ENCODE data around the gene ARHGEF6. TPM values are rescaled to one million over a fixed set of nuclear protein-coding genes. Genes with fewer than 3 reads are reported as not detected.

ARHGEF6 gene
- total RNA-seq, 1 donor from 2014 or later = 16.2 TPM

DNA sequence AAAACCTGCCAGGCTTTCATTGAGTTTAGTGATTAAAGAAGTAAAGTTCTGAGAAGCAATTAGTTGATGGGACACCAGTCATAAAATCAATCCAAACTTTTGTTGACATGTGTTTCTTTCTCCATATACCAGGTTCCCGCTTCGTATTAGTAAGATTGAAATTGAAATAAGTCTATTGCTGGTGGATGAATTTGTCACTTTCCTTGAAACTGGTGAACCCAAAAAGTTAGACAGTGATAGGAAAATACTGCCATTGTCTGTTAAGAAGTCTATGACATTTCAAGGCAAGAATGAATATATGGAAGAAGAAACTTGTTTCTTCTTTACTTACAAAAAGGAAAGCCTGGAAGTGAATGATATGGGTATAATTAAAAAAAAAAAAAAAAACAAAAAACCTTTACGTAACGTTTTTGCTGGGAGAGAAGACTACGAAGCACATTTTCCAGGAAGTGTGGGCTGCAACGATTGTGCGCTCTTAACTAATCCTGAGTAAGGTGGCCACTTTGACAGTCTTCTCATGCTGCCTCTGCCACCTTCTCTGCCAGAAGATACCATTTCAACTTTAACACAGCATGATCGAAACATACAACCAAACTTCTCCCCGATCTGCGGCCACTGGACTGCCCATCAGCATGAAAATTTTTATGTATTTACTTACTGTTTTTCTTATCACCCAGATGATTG lies 132.9 kb downstream of the ARHGEF6 start, which contains the start of gene CD40LG:
Gene CD40LG, plus strand, starts transcription at position 482 of the 684 bp plus-strand sequence. Its CDS starts 91 bp downstream, at position 573.
- intact Hi-C loops (cut with DNase I) = no loop called here
- Histone ChIP-seq H3K36me3 (no peaks in the 10 kb centered on the region), H3K9me3 (no peaks in the 10 kb centered on the region), H3K4me1 (no peaks in the 10 kb centered on the region), H3K27ac (no peak within 1 kb of the TSS), H3K27me3 (no peaks in the 10 kb centered on the region), H3K4me3 (no peak within 1 kb of the TSS)
- TF ChIP-seq, protein P1, sequence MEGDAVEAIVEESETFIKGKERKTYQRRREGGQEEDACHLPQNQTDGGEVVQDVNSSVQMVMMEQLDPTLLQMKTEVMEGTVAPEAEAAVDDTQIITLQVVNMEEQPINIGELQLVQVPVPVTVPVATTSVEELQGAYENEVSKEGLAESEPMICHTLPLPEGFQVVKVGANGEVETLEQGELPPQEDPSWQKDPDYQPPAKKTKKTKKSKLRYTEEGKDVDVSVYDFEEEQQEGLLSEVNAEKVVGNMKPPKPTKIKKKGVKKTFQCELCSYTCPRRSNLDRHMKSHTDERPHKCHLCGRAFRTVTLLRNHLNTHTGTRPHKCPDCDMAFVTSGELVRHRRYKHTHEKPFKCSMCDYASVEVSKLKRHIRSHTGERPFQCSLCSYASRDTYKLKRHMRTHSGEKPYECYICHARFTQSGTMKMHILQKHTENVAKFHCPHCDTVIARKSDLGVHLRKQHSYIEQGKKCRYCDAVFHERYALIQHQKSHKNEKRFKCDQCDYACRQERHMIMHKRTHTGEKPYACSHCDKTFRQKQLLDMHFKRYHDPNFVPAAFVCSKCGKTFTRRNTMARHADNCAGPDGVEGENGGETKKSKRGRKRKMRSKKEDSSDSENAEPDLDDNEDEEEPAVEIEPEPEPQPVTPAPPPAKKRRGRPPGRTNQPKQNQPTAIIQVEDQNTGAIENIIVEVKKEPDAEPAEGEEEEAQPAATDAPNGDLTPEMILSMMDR (IDR thresholded peaks at IDR 0.05) = no peak
- no peak for TF ChIP-seq POLR2AphosphoS5 (IDR thresholded peaks at IDR 0.05; ENCODE audit: insufficient read depth in 1 of 2, low read depth in 1 of 2)
- TF ChIP-seq POLR2A (IDR thresholded peaks at IDR 0.05) = no peak
- DNase-seq (ENCODE audit: extremely low spot score in 2 of 2) = no peak

DNA sequence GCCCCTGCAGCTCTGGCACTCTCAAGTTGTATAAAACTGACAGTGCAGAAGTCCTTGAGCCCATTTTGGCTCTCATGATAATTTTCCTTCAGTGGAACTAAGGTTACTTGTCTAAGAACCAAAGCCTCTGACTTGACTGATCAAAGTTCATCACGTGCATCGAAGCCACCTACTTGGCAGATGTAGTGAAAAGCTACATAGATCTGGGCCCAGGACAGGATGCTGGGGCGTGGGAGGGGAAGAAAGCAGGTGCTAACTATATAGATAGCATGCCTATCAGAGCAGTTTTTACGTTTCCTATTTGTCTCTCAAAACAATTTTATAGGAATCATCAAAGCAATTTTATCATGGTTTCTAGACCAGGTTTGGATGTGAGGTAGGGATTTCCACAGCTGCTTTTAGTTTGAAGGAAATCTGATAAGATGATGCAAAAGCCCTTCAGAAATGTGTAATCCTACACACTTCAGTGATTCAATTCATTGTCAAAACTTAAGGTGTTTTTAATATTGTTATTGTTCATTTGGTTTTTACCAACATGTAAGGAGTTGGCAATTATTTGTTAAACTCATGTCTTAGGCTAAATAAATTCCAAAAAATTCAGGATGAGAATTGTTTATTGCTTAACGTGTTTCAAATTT lies 134.0 kb downstream of the ARHGEF6 start:
- Histone ChIP-seq H3K4me3 (no peak overlapping the region), H3K9me3 (no peaks in the 10 kb centered on the region), H3K27ac (no peak overlapping the region), H3K27me3 (no peaks in the 10 kb centered on the region), H3K36me3 (no peaks in the 10 kb centered on the region), H3K4me1 (no peaks in the 10 kb centered on the region)
- intact Hi-C loops (cut with DNase I) = no loop called here
- TF ChIP-seq POLR2A (IDR thresholded peaks at IDR 0.05) = no peak
- TF ChIP-seq, protein P1 (IDR thresholded peaks at IDR 0.05) = no peak
- TF ChIP-seq POLR2AphosphoS5 (IDR thresholded peaks at IDR 0.05; ENCODE audit: insufficient read depth in 1 of 2, low read depth in 1 of 2) = no peak
- no peak for DNase-seq (ENCODE audit: extremely low spot score in 2 of 2)

DNA sequence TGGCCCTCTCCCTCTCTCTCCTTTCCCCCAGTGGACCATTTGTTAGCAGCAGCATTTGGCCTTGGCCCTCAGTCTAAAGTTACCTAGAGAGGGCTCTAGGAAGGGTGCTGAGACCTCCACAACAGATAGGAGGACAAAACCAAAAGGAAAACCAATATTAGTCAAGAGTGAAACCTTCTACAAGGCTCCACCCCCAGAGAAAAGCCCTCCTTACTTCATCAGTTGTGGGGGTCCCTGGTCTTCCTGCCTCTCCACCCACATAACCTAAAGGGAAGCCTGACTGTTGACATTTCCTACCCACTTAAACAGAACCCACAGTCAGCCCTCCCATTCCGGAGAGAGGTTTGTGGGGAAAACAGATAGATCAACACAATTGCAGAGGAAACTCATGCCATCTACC lies 137.5 kb downstream of the ARHGEF6 start:
- H3K4me3 ChIP-seq = no peak overlapping the region
- H3K36me3 ChIP-seq = no peaks in the 10 kb centered on the region
- no peaks in the 10 kb centered on the region for H3K9me3 ChIP-seq
- peak in 1 of 2 donors; percentile 29 for DNase-seq (ENCODE audit: extremely low spot score in 2 of 2)
- intact Hi-C loops (cut with DNase I) = no loop called here
- no peaks in the 10 kb centered on the region for H3K27me3 ChIP-seq
- H3K27ac ChIP-seq = no peak overlapping the region
- no peaks in the 10 kb centered on the region for H3K4me1 ChIP-seq
- no peak for TF ChIP-seq POLR2A (IDR thresholded peaks at IDR 0.05)
- TF ChIP-seq POLR2AphosphoS5 (IDR thresholded peaks at IDR 0.05; ENCODE audit: insufficient read depth in 1 of 2, low read depth in 1 of 2) = no peak
- TF ChIP-seq, protein P1 (IDR thresholded peaks at IDR 0.05) = no peak

DNA sequence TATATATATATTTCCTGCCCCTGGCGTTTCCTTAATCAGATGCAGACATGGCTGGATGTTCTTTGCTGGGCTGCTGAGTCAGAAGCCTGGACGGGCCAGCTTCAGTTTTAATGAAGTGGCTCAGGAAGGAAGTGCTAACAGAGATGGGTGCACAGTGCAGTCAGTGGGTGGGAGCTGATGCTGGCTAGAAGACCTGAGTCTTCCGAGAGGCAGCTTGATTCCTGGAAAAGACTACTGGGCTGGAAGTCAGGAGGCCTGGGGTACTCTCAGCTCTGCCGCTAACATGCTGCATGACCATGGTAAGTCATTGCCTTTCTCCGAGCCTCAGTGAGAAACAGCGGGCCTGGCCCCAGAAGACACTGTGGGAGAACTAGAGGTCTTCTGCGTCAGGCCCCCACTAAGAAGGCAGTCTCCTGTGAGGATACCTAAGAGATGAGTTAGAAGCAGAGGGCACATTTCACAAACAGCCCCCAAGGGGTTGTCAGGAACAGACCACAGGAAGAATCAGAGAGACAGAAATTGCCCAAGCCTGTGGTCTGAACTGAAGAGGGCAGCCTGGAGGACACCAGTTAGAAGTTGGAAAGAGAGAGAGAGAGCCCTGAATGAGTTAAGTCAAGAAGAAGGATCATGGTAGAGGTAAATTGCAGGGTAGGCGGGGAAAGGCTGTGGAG lies 141.1 kb downstream of the ARHGEF6 start:
- peak in 1 of 2 donors; percentile 79 for DNase-seq (ENCODE audit: extremely low spot score in 2 of 2)
- H3K36me3 ChIP-seq = no peaks in the 10 kb centered on the region
- TF ChIP-seq POLR2A (IDR thresholded peaks at IDR 0.05) = no peak
- no peak overlapping the region for H3K4me3 ChIP-seq
- no peaks in the 10 kb centered on the region for H3K27me3 ChIP-seq
- intact Hi-C loops (cut with DNase I) = no loop called here
- no peaks in the 10 kb centered on the region for H3K9me3 ChIP-seq
- no peaks in the 10 kb centered on the region for H3K4me1 ChIP-seq
- no peak overlapping the region for H3K27ac ChIP-seq

DNA sequence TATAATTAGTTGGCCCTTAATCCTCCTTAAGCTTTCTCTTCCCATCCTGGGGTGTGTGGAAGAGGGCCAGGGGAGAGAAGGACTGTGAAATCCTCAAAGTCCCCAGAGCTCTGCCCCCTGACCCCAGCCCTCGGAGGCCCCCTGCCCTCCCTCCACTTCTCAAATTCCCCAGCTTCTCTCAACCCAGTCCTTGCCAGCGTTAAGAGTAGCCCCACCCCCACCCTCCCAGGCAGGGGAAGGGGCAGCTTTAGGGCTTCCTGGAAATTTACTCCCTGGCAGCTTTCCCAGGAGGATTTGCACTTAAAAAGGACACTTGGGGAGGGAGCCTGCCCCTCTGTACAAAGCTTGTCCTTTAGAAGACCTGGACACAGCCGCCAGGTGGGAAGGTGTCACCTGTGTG lies 144.6 kb downstream of the ARHGEF6 start:
- DNase-seq (ENCODE audit: extremely low spot score in 2 of 2) = no peak
- H3K27ac ChIP-seq = no peak overlapping the region
- H3K4me3 ChIP-seq = no peak overlapping the region
- no peaks in the 10 kb centered on the region for H3K36me3 ChIP-seq
- no peaks in the 10 kb centered on the region for H3K9me3 ChIP-seq
- TF ChIP-seq, protein P1 (IDR thresholded peaks at IDR 0.05) = no peak
- no peak for TF ChIP-seq POLR2A (IDR thresholded peaks at IDR 0.05)
- no peak for TF ChIP-seq POLR2AphosphoS5 (IDR thresholded peaks at IDR 0.05; ENCODE audit: insufficient read depth in 1 of 2, low read depth in 1 of 2)
- H3K27me3 ChIP-seq = no peaks in the 10 kb centered on the region
- no peaks in the 10 kb centered on the region for H3K4me1 ChIP-seq
- intact Hi-C loops (cut with DNase I) = no loop called here

Data from vagina (tissue), 2 donors.